K562 (cell line): ENCODE data around the gene IL10RB. TPM values are rescaled to one million over a fixed set of nuclear protein-coding genes. Genes with fewer than 3 reads are reported as not detected.

Experiments used
- AFF4 ChIP-seq: sonication (generic); formaldehyde crosslinking; IDR thresholded peaks from 2 replicates; pipeline ENCODE4 v1.8.0; 2023; ENCODE audit warnings: mild to moderate bottlenecking, missing genetic modification reagents
- BHLHE40 ChIP-seq: IDR thresholded peaks from 2 replicates; pipeline ENCODE4 v1.6.1; 2011; ENCODE audit warnings: low read length, improper control_type of control experiment
- BMI1 ChIP-seq: fragments of 150-350 bp; IDR thresholded peaks from 2 replicates; pipeline ENCODE4 v1.6.1; 2014; ENCODE audit warnings: low read length
- CEBPZ ChIP-seq: fragments of 150-350 bp; IDR thresholded peaks from 2 replicates; pipeline ENCODE4 v1.6.1; 2014; ENCODE audit warnings: low read depth, mild to moderate bottlenecking, low read length, borderline replicate concordance
- CTCF ChIP-seq, 3 experiments: IDR thresholded peaks in 2 of 3; conservative IDR thresholded peaks in 1 of 3; 2 replicates each; pipeline ENCODE4 v1.5.1; 2011 to 2012; ENCODE audit warnings: low read length in 3 of 3, mild to moderate bottlenecking in 3 of 3, control low read depth in 2 of 3, improper control_type of control experiment in 1 of 3, inconsistent platforms in 1 of 3, low read depth in 1 of 3, mixed read lengths in 1 of 3, moderate library complexity in 1 of 3; ENCODE audit not compliant: insufficient read depth in 2 of 3
- EGR1 ChIP-seq: fragments of 450-650 bp; conservative IDR thresholded peaks from 2 replicates; pipeline ENCODE4 v1.6.1; 2017; ENCODE audit warnings: mild to moderate bottlenecking
- ELK3 ChIP-seq: fragments of 450-650 bp; formaldehyde crosslinking; IDR thresholded peaks from 2 replicates; pipeline ENCODE4 v1.4.0; 2020; ENCODE audit warnings: mild to moderate bottlenecking
- FOXM1 ChIP-seq, 2 experiments: fragments of 450-650 bp in 1 of 2; sonication (generic) in 1 of 2; formaldehyde crosslinking in 1 of 2; IDR thresholded peaks; 2 replicates each; pipeline versions ENCODE4 v1.6.1 to v1.9.0; 2017 to 2022; ENCODE audit warnings: low read depth in 2 of 2, mild to moderate bottlenecking in 2 of 2, missing genetic modification reagents in 1 of 2, moderate library complexity in 1 of 2
- MEF2D ChIP-seq: conservative IDR thresholded peaks from 2 replicates; pipeline ENCODE4 v1.6.1; 2016; ENCODE audit warnings: low read depth, missing genetic modification characterization, missing compliant biosample characterization
- NCOA6 ChIP-seq: fragments of 450-650 bp; IDR thresholded peaks from 2 replicates; pipeline ENCODE4 v1.6.1; 2017; ENCODE audit warnings: mild to moderate bottlenecking
- PHF21A ChIP-seq: fragments of 450-650 bp; IDR thresholded peaks from 2 replicates; pipeline ENCODE4 v1.6.1; 2017; ENCODE audit warnings: low read depth, borderline replicate concordance
- POU5F1 ChIP-seq: fragments of 150-350 bp; IDR thresholded peaks from 2 replicates; pipeline ENCODE4 v1.6.1; 2014; ENCODE audit warnings: borderline replicate concordance, low read length, low read depth, mild to moderate bottlenecking; ENCODE audit not compliant: partially characterized antibody
- SMARCE1 ChIP-seq: fragments of 450-650 bp; IDR thresholded peaks from 2 replicates; pipeline ENCODE4 v1.7.1; 2016; ENCODE audit warnings: mild to moderate bottlenecking
- SREBF2 ChIP-seq: sonication (generic); formaldehyde crosslinking; IDR thresholded peaks from 2 replicates; pipeline ENCODE4 v1.4.0; 2020; ENCODE audit warnings: mild to moderate bottlenecking, missing genetic modification reagents
- ZNF12 ChIP-seq: sonication (generic); formaldehyde crosslinking; IDR thresholded peaks from 2 replicates; pipeline ENCODE4 v1.4.0; 2020; ENCODE audit warnings: mild to moderate bottlenecking, missing genetic modification reagents
- ZNF263 ChIP-seq: sonication (generic); formaldehyde crosslinking; IDR thresholded peaks from 2 replicates; pipeline ENCODE4 v1.8.0; 2022; ENCODE audit warnings: mild to moderate bottlenecking, missing genetic modification reagents, borderline replicate concordance
- polyA plus RNA-seq, 8 experiments: library from polyadenylated mRNA; depleted of rRNA in 4 of 8; stranded (reverse) in 5 of 8; unstranded in 3 of 8; fragments of >200 nt; fragmentation: Nextera tagmentation in 2 of 8; fragmentation: Illumina TruSeq in 1 of 8; extraction: Ambion mirVana in 2 of 8; extraction: Trizol in 1 of 8; gene quantifications; 2 replicates each; pipeline versions ENCODE4 v1.2.1 to v1.2.3, GENCODE V29; 2011 to 2014; ENCODE audit warnings: inconsistent platforms in 1 of 8, missing spikeins in 1 of 8
- total RNA-seq, 7 experiments: library from RNA; depleted of rRNA in 6 of 7; stranded (reverse); fragments of >200 nt in 6 of 7; fragmentation: Illumina TruSeq in 2 of 7; extraction: Trizol in 2 of 7; gene quantifications; 2 replicates each; pipeline versions ENCODE4 v1.2.1 to v1.2.3, GENCODE V29; 2011 to 2021; ENCODE audit warnings: low replicate concordance in 1 of 7

The IL10RB gene
- total and polyA plus RNA-seq, 9 of the 15 experiments (the other 6 are each of a cell fraction or from before 2014, with no cell fraction given) = 10.9 to 33.8 (median 23.0) TPM

- TF ChIP-seq AFF4 (CRISPR knock-in tag) (peak; percentile 96), ZNF263 (peak; percentile 63), BHLHE40 (peak; percentile 91), CTCF (IDR thresholded peaks at IDR 0.05 in 2 of 3, conservative IDR thresholded peaks at IDR 0.05 in 1 of 3; ENCODE audit: insufficient read depth in 2 of 3, low read depth in 1 of 3, low read length in 3 of 3) (peak in 2 of 3 experiments; percentile 14 to 16; a peak in 2 of 6 replicates), POU5F1 (peak; percentile 94), SREBF2 (CRISPR knock-in tag) (no peak), EGR1 (peak; percentile 89), BMI1 (no peak), ZNF12 (CRISPR knock-in tag) (peak; percentile 61; the same call in 1 of the 2 replicates), MEF2D (tag) (0 out of 2 replicates have a peak, but pooled peaks have one; percentile 37), CEBPZ (no peak), SMARCE1 (peak; percentile 45; the same call in 1 of the 2 replicates), FOXM1 (IDR thresholded peaks at IDR 0.05; ENCODE audit: low read depth) (no peak), FOXM1 (CRISPR knock-in tag; IDR thresholded peaks at IDR 0.05; ENCODE audit: low read depth) (no peak; the same call in 1 of the 2 replicates), PHF21A (peak; percentile 92), NCOA6 (no peak), ELK3 (0 out of 2 replicates have a peak, but pooled peaks have one; percentile 25)
Measured at GRCh38 chr21:33324291-33325221, 58.4 kb downstream of the IL10RB start, which contains the start of gene IFNAR1 (continued).
